ACHN (cell line): ENCODE measurements around the gene LY86.
"Not testable (repeated sequence)": the region's sequence is repeated elsewhere in the genome, so short reads cannot be mapped to it uniquely, and the experiment has no call there.

ENCODE experiments used
- DNase-seq: peaks from one replicate; pipeline ENCODE4 v3.0.0-alpha.2; 2015
- in situ Hi-C: cut with HindIII; loops from 2 replicates; pipeline ENCODE4 v1.10.0; 2017; ENCODE audit warnings: low sequenced_read_pairs, low pct_ligation_motif_present, low pct_unique_long_range_greater_than_20kb

LY86 gene

DNA sequence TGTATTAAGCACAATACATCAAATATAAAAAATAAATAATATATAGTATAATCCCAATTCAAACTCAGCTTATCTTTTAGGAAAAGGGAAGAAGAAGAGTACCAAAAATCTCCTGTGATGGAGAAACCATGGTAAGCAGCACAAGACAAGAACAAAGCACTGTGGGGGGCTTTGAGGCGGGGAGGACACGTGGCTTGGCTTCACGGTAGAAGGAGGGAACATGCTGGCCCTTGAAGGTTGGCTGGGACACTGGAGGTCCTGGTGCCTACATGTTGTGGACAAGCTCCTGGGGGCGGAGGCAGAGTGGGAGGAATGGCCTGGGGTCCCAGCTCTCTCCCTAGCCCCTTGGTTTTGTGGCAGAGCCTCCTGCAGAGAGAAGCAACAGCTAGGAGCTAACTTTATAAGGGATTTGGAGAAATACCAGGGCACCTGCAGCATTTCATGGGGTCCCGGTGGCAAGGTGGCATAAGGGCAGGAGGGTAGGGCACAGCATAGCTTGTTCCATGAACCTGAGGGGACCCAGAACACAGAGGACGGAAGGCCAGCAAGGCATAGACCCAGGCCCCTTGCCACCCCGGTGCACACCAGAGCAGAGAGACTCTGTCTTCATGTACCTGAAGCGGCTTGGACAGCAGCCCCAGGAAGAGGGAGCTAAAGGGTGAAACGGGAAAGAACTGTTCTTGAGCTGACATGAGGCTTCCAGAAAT lies 72.0 kb downstream of the LY86 start:
- in situ Hi-C loops, result no loop called here
- DNase-seq, result no peak

DNA sequence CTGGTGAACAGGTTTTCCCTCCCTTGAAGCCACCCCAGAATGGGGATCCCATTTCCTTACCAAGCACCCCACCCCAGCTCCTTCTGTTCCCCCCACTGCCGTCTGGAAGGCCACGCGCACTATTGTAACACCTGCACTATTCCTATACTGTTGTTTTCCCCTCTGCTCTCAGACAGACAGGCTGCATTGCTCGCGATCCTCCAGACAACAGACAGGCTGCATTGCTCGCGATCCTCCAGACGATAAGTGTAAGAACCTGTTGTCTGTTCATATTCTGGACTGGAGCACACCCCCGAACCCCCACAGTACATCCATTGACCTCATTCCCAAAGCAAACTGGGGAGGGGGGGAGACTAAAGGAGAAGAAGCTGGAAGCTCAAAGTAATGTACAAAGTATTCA lies 72.7 kb downstream of the LY86 start:
- no peak for DNase-seq

GRCh38 chr6:6661684-6662083 lies 73.2 kb downstream of the LY86 start:
- DNase-seq, result no peak
- in situ Hi-C loops, result no loop called here

More for the DNA sequence above, 72.7 kb downstream of the LY86 start:
- in situ Hi-C loops, result no loop called here

DNA sequence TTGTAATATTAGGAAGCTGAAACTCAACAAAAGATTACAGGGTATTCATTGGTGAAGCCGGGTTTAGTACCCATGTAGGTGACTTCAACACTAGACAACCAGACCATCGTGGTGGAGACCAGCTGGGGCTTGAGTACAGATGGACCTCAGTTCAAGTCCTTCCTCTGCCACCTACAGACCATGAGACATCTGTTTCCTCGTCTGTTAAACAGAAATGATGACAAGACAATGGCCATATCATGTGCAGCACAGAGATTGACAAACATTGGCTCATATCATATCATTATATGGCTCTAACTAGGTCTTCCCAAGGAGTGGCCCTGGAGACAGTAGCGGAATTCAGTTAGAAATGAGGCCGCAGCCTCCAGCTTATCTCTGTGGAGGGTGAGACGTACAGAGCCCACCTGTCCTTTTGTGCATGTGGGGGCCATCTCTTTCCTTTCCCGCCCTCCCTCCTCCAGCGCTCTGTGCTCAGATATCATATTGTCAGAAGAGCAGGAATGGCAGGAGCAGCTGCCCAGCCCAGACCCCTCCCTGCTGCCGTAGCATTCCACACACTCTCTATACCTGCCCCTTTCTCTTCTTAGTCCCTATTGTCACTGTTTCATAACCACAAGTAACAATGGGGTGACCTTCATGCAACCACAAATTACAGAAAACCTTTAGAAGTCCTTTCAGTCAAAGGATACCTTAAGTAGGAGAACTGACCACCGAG lies 75.1 kb downstream of the LY86 start:
- in situ Hi-C loops, result no loop called here
- DNase-seq, result no peak

DNA sequence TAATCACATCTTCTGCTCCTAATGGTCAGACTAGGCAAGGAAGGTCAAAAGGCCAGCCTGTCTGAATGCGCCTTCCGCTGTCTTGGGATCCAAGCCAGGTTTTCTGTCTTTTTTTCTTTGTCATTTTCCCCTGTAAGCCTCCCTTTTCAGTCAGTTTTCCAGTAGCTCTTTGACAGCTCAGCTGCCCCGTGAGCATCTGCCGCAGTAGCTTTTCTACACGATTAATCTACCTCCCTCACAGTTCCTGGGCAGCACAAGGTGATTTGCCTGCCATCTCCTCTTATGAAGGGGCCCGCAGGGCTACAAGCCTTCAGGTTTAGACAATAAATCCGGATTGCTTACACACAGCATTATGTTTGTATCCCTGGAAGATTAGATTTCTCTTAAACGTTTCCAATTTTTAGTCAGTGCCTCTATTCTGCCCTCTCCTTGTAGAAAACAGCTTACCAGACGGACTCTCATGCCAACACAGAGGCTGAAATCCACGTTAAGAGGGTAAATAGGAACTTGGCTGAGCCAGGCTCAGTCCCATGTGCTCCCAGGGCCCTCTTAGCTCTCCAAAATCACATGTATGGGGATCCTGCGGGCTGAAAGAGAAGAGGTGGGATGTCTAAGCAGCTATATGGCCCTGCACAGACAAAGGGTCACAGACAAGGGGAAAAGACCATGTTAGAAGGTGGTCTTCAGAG lies 77.2 kb downstream of the LY86 start:
- in situ Hi-C loops, result no loop called here
- DNase-seq, result no peak

GRCh38 chr6:6670150-6670549 lies 81.6 kb downstream of the LY86 start:
- DNase-seq, in situ Hi-C loops: not testable (repeated sequence)

DNA sequence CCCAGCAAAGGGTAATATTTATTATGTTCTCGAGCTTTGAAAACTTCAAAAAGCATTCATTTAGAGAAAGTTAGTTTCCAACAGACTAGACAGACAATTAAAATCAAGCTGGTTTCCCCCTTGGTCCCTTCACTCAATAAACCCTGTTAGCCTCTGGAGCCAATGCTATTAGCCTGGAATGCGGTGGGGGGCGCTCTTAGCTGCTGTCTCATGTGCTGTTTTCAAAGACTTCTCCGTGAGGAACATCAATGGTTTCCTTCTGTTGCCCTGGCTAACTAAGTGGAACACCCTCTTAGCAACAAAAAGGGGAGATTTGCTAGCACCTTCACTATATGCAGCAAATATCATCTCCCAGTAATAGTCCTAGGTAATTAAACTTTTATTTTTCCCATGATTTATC lies 86.4 kb downstream of the LY86 start:
- in situ Hi-C loops, result no loop called here
- DNase-seq, result no peak

DNA sequence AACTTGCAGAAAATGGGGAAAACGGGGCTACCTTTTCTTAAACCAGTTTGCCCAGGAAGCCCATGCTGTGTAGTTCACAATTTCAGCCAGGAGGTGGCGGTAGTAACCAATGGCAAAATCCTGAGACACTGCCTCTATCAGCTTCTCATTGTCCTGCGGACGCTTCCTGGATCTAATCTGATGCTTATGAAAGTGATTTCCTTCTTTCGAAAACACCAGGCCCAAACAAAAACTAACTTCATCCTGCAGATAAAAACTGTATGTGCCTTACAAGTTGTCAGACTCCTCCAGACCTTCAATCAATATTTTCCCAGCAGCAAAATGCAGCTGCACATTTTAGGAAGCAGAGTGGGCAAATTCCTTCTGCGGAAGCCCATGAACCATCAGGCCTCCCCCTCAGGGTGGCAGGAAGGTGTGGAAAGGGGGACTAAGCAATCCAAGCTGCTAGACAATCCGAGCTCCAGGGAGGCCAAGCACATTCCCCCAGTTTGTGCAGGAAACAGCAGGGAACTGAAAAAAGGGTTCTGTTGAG lies 88.5 kb downstream of the LY86 start:
- in situ Hi-C loops, result no loop called here
- peak; percentile 72 for DNase-seq

GRCh38 chr6:6678185-6678671 lies 89.7 kb downstream of the LY86 start:
- DNase-seq, result no peak
- in situ Hi-C loops, result no loop called here

DNA sequence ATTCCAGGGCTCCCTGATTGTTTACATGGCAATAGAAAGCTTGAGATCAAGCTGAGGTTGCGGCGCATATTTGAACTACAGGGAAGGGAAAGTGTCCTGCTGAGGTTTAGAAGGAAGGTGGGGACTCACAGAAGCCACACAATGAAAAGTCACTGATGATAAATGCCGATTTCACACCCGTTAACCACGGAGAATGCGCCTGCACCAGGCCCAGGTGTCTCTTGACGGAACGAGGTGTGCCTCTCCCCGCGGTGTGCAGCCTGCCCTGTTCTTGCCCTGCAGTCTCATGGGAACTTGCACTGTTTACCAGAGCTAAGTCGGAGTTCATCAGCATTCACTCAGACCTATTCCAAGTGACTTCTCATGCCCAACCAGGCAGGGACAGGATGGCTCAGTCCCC lies 90.3 kb downstream of the LY86 start:
- in situ Hi-C loops, result no loop called here
- no peak for DNase-seq

DNA sequence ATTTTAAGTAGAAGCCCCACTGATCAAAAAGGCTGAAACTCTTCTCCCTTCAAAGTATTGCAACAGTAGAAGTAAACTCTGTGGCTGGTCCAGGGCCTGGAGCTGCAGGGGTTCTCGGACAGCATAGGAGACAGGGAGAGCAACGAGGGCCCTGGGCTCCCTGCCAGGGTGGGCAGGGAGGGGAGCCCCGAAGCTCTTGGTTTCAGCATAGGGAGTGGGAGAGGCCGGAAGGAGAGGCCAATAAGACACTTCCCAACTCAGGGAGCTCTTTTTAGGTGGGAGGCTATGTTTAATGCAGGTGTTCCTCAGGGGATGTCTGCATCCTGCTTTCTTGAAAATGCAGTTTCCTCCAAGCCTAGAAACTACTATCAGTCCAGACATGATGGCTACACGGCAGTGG lies 91.1 kb downstream of the LY86 start:
- in situ Hi-C loops, result no loop called here
- DNase-seq, result no peak

GRCh38 chr6:6680526-6680925 lies 92.0 kb downstream of the LY86 start:
- in situ Hi-C loops, result no loop called here
- no peak for DNase-seq

DNA sequence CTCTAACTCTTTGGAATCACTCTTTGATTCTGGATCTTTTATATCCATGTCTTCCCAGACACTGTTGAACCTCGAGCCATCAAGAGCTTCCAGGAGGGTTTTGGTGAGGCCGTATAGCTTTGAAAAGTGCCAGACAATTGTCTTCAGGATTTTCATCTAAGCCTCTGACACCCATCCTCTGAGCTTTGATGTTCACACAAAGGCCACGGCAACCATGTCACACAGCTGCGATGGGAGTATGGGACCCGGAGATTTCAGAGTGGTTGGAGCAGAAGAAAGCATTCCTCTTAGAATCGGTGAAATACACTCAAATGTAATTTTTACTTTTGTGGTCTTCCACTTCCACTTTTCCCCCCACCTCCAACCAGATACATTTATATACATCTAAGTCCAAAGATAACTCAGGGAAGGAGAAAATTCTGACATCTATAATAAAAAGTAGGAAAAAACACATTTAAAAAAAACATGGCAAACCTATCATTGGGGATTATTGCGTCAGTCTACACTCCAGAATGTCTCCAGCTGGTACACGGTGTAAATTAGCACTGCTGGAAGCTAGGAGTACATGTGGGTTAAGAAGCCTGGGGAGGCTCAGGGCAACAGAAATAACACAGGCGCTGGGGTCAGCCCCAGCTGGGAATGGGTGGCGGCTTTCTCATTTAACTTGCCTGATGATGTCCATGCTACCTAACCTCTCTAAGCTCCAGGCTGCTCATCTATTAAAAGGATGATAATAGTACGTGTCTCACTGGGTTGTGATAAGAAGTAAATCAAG lies 92.7 kb downstream of the LY86 start:
- in situ Hi-C loops, result no loop called here
- no peak for DNase-seq

DNA sequence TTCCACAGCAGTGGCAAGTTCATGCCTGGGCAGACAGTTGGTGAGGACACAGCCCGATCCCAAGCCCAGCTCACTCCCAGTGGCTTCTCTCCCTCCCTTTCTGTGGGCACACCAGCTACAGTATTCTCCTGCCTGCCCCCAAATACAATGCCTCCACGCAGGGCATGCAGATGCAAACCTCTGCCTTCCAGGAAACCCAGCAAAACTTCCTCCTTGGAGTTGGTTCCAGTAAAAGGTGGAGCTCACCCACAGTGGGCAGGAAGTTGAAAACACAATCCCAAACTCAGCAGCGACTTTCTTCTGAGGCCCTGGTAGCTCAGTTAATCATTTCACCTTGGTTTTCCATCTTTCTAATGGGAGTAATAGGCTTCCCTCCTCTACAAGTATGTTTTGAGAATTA lies 93.7 kb downstream of the LY86 start:
- no peak for DNase-seq
- in situ Hi-C loops, result no loop called here

GRCh38 chr6:6683969-6684833 lies 95.7 kb downstream of the LY86 start:
- in situ Hi-C loops, result no loop called here
- DNase-seq, result peak; percentile 10

DNA sequence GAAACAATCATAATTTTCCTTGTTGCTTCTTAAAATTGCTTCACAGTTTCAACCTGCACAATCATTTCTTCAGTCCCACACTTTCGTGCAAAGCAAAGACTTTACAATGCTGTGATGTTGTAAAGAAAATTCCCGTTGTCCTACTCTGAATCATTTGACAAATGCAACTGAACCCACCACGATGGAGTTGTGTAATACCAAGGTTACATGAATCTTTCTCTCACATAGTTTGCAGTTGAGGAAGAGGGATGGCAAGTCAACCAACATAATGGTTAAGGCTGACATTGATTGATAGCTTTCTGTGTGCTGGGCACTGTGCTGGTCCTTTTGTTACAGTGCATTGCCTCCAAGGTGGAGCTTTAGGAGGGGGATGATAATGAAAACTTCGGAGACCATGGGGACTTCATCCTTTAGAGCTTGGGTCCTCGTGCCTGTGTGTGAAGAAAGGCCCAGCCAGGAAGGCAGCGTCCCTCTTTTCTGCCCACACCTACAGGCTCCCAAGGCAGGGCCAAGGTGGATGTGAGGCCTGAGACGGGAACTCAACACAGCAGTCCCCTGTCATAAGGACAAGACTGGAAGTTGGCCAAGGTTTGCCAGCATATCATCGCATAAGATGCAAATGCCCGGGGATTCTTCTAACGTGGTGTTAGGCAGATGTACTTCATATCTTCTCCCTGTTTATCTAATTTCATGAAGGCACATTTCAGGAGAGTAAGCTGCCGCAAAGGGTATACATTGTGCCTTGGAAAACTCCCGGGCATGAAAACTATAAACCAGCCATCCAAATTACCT lies 96.9 kb downstream of the LY86 start:
- DNase-seq, result no peak
- in situ Hi-C loops, result no loop called here

DNA sequence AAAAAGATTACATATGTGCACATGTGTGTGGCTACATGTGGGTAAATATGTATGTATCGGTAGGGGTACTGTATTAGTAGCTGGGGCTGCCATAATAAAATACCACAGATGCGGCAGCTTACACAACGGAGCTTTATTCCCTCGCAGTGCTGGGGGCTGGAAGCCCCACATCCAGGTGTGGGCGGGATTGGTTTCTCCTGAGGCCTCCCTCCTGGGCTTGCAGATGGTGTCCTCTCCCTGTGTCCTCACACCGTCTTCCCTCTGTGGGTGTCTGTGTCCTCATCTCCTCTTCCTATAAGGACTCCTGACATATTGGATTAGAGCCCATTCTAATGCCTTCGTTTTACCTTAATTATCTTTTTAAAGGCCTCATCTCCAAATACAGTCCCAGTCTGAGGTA lies 97.7 kb downstream of the LY86 start:
- in situ Hi-C loops, result no loop called here
- no peak for DNase-seq
